Measurements from ENCODE around the gene MUC15.

Gene MUC15

DNA sequence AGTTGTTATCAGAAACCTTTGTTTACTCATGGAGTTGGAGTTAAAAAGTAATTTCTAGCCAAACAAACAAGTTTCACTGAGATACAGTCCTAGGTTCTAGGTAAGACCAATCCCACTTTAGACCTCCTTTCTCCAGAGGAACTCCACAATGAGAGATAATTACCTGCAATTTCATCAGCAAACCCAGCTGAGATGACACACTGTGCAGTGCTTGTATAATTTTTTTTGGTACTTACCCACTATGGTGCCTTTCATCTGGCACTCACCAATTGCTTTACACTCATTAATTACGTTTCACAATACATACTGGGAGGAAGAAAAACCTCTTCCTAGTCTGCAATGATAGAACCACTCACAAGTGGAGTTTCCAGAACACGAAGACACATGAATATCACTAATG is 1.8 kb upstream of the MUC15 start:
- DNase-seq: no peak

DNA sequence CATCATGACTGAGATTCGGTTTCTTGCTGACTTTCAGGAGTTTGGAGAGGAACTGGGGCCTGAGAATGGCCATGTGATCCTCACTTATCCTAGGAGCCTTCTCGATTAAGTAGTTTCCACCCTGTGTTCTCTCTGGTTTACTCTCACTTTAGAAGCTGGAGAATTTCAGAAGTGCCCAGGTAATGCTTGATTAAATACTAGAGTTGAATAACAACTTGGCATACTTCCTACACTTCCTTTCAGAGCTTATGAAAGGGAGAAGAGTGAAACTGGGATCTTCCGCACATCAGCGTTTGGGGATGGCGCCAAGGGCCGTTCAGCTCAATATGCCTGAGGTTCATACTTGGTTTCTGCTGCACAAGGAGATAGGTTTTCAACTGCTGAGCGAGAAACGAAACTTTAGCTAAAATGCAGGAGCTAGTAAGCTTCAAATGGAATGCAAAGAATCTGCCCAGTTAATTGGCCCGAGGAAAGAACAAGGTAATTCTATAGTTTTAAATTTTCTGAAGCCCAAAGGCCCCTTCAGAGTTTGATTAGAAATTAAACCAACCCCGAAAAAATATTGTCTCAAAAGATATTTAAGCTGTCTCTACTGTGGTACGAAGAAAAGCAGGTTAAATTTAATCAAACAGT is 823 bp upstream of the MUC15 start:
- DNase-seq: no peak

DNA sequence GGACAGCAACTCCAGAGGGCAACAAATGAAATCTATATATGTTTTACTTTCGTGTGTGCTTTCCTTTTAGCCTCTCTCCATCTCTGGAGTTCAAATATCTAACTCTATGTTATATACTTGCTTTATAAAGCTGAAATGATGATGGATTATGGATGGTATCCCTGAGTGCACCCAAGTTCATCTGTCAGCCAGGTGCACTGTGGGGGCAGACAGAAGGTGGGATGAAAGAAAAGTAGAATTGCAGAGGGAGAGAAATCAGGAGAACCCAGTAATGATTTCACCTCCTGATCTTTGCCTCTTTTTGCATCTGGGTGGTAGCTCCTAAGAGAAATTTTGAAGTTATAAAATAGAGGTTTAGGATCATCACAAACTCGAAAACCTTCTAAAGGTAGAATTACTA is 2.4 kb downstream of the MUC15 start:
- DNase-seq: no peak

DNA sequence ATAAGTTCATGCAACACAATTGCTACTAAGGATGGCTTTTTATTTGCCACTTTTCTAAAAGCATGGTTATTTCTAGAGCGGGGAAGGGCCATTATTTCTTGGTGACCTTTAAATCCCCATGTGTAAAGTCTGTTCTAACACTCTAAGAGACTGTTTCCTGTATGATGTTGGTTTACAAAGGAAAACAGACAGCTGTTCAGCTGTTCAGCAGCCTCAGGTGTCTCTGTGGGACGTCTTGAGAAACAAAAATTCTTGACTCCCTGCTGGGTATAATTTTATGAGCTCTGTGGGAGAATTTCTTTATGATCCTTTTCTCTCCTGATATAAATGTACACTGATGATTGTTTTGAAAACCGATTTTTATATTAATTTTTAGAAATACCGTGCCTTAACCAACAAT is 13.9 kb downstream of the MUC15 start:
- no peak for DNase-seq

DNA sequence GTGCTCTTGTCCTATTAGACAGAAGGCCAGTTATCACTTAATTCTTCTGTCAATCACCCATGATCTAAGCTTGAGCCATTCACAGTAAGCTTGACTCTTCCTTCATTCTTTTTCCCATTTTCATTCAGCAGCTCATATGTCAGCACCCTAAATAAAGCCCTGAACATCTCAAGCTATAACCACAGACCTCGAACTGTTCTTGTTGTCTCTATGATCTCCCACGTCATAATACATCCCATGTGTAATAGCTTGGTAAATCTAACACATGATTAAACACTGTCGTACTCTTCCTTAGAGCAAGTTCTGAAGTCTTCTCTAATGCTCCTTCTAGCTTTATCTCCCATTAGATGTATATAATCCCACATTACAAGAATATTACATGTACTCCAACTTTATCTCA is 14.4 kb downstream of the MUC15 start:
- no peak for DNase-seq

DNA sequence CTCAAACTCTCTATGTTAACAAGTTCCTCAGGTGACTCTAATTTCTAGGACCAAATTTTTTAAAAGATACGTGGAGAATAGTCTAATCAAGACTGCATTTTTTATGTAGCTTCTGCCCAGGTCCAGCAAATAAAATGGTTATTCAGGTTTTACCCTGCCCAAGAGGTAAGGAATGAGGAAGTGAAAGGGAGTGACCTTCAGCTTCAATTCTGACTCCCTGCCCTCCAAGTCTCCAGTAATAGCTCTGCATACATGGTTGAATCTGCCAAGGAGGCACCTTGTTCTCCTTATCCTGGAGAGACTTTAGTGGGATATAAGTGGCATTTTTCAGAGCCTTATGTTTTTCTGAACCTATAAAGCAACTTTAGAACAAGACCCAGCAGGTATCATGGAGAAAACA is 15.5 kb downstream of the MUC15 start:
- DNase-seq: no peak

DNA sequence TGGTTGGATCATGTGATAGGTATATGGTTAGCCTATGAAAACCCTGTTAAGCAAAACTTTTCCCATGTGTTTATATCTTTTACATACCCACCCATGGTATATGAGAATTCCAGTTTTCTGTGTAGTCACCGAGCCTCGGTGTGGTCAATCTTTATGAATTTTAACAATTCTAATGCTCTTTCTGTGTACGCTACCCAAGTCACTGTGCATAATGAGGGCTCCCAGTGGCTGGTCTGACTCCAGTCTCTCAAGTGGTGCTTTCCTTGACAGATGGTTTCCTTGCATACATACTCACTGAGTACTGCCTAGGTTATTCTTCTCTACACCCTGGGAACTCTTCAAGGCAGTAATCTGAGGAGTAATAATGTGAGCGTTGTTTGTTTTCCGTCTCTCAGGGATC is 17.6 kb downstream of the MUC15 start:
- no peak for DNase-seq

DNA sequence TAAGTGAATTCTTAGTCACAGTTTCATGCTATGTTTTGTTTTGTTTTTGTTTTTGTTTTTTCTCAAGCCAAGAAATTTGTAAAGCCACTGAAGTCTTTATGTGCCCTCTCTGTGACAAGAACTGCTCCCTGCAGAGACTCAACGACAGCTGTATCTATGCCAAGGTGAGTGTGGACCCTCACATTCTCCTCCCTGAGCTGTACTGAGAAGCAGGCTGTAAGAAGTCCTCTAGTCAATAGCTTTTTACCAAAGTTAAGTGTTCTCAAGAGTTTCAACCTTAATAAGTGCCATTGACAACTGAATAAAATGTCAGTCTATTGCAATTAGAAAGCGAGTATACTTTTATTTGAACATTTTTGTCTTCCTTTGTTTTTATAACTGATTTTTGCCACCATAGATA is 18.9 kb downstream of the MUC15 start:
- DNase-seq: no peak

DNA sequence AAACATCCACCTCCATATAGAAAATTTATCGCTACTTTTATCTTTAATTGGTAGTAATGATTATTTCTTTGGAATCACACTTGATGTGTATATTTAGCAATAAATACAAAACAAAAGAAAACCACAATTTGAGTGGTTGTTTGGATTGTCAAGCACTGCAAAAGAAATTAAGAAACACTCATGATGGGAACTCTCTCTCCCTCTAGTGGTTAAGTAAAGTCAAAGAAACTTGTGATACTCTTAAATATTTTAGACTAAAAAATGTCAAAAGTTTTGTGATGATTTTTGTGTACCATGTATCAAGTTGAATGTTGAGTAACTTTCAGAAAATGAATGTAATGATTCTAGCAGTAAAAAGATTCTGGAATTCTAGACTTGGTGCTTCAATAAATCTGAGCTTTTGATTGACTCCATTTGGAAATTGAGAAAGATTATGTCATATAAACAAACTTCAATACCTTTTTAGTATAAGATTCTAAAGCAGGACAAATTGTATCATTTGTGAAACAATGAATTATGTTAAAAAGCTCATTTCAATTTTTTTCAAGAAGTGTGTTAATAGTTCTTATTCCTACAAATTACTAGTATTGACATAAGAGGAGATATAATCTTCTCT is 20.8 kb downstream of the MUC15 start:
- DNase-seq: no peak

DNA sequence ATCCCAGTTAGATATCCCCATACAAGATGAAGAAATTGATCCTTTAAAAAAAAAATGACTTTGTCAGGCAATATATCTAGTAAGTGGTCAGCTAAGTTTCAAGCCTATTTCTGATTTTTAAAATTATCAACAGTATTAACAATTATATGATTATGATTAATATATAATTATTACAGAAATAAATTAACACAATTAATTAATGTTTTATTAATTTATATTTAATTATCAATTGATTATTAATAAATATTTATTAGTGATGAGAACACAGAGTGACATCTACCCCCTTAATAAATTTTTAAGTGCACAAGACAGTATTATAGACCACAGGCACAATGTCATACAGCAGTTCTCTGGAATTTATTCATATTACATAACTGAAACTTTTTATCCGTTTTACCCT is 22.0 kb downstream of the MUC15 start:
- no peak for DNase-seq

DNA sequence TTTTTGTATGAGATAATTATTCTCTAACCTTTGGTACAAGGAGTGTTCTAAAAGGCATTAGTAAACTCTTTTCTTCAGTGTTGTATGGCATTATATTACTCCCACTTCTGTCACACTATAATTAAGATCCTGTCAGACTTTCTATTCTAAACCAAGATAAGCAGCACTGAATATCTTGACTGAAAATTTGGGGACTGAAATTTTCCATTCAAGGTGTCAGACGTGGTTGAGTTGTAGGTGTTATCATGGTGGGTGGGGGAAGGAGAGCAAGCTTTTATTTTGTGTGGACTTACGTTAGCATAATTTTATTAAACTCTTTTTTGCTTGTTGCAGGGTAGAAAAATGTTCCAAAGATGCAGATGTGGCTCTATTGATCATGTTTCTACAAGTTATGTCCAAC is 22.9 kb downstream of the MUC15 start:
- no peak for DNase-seq

DNA sequence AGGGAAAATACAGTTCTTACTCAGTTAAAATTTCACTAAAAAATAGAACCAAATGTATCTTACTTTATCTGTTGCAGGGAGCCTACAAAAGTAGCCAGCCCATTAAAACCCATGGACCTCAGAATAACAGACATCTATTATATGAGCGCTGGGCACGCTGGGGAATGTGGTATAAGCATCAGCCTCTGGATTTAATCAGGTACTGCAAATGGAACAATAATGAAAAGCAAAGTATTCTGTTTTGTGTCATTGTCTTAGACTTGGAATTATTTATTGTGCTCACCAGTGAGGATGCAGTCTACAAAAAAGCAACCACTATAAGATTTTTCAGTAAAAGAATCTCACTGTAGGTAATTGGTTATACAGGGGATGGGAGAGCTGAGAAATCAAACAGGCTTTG is 30.2 kb downstream of the MUC15 start:
- DNase-seq: no peak

DNA sequence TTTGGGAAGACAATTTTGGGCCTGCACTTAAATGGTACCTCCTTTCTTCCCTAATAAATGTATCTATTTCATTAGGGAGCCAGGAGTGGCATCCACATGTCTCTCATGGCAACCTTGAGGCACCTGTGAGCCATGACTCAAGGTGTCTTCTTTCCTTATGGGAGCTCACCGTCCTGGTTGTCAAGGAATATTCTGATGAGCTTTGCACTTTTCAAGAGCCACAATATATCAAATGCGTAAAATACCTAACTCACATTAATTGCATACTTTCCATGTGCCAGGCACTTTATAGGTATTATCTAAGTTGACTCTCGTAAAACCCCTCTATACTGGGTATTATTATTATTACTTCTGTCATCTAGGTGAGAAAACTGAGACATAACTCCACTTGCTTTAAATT is 32.5 kb downstream of the MUC15 start:
- DNase-seq: no peak

DNA sequence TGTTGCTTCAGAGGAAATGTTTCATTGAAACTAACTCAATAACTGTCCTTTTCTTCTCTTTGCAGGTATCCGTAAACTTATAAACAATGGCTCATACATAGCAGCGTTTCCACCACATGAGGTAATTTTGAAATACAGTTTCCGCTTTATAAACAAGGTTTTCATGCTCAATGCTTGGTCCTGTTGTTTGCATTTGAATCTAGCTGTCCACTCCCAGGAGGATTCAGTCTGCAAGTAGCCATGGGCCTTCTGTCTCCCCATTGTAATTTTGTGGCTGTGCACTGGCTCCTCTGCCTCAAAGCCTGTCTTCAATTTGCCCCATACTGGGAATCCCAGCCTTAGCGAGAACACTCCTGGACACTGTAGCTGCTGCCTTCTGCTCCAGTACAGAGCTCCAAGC is 34.7 kb downstream of the MUC15 start:
- DNase-seq: no peak

DNA sequence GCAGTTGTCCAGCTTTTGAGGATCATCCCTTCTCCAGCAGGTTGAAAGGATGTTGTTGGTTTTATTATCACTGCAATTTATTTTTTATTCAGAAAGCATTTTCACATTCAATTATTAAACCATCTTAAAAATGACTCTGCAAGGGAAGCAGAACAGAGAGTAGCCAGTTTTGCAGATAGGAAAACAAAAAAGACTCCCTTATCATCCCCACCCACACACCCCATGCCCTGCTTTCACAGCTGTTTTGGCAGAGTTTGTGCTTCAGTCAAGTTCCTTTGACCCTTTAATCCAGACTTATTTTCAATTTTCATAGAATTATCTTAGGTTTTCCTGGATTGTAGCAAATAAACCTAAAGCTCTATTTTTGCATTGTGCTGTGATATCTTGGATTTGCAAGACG is 44.4 kb downstream of the MUC15 start:
- no peak for DNase-seq

DNA sequence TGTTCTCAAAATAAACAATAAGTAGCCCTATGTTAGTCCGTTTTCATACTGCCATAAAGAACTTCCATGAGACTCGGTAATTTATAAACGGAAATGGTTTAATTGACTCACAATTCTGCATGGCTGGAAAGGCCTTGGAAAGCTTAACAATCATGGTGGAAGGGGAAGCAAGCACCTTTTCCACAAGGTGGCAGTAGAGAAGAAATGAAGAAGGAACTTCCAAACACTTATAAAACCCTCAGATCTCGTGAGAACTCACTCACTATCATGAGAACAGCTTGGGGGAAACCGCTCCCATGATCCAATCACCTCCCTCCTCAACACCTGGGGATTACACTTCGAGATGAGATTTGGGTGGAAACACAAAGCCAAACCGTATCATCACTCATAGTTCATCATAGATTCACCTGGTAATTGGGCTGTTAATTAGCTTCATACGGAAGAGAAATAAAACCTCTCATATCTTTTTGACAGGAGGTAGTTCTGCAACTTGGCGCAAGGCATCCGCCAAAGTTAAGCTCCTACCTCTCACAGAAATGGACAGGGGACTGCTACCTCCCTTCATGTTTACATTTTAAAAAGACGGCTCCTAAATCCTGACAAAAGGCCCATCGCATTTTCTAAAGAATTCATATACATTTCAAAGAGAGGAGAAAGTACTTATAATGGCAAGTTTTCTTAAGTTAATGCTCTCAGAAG is 49.0 kb downstream of the MUC15 start:
- DNase-seq: no peak

DNA sequence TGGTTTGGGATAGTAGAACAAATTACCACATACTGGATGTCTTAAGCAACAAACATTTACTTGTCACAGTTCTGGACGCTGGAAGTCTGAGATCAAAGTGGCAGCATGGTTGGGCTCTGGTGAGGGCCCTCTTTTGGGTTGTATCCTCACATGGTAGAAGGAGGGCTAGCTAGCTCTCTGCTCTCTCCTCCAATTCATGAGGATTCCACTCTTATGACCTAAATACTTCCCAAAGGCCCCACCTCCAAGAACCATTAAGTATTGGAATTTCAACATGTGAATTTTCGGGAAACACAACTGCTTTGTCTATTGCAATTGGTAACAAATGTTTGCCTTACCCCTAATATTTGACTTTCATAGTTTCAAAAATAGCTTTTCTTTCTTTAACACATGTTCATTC is 52.6 kb downstream of the MUC15 start:
- no peak for DNase-seq

DNA sequence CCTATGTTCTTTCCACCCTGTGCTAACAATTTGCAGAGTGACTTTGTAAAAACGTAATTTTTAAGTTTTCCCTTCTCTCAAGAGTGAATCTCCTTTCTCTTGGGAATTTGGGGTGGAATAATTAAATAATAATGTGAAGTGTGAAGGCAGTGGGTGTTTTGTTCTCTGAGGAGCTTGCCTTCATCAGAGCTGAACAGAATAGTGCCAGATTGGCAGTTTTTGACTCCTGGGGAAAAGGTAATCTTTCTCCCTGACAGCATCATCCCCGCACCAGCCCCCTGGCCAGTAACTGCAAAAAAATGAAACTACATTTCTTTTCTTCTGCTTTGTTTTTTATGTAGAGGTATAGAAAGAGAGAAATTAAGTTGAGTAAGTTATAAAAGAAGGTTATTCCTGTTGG is 59.9 kb downstream of the MUC15 start:
- no peak for DNase-seq

DNA sequence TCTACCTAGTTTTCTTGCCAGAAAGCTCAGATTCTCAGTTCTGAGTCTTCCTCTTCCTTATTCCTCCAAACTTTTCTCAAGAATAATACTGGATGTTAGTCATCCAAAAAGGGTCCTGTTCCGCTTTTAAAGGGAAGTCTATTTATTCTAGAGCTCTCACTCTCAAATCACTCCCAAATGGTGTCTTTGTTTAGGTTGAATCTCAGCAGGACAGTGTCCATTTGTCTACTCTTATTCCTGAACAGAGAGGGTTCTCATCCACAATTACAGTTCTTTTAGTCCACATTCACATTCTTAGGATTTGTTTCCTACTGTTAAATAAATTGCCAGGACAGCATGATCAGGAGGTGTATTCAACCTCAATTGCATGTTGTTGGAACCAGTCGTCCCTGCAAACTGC is 61.3 kb downstream of the MUC15 start:
- no peak for DNase-seq

DNA sequence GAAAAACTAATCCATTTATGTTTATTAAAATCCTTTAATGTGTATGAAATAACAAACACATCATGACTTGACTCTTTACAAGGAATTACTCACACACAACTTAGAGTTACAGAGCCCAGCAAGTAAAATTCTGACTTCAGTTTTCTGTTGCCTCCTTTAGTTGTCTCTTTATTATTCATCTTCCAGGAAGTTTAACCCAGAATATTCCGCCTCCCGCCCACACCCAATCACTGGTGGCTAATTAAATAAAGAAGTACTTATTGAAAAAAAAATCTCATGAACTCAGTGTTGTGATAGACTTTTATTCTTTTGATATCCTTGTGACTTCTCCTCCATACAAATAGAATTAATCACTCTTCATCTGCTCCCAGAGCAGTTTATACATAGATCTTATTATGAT is 61.9 kb downstream of the MUC15 start:
- no peak for DNase-seq
